GM18526 (cell line): ENCODE measurements around the gene MMP25.

Source experiments
- POLR2A ChIP-seq: IDR thresholded peaks from 3 replicates; pipeline ENCODE4 v1.6.1; 2011; ENCODE audit not compliant: insufficient read length; ENCODE audit errors: extremely low read depth

MMP25 gene

GRCh38 chr16:3045758-3046640, at the start of gene MMP25:
Gene MMP25, plus strand, starts transcription at chr16:3046561. Its CDS starts 357 bp downstream, at chr16:3046918.
- no peak for TF ChIP-seq POLR2A

- TF ChIP-seq POLR2A: no peak
Observed at GRCh38 chr16:2999929-3000328, 46.4 kb upstream of the MMP25 start.

GRCh38 chr16:3000540-3000939, 45.8 kb upstream of the MMP25 start:
- TF ChIP-seq POLR2A: no peak

GRCh38 chr16:3001316-3001715, 45.0 kb upstream of the MMP25 start:
- no peak for TF ChIP-seq POLR2A

- TF ChIP-seq POLR2A: no peak
Observed at GRCh38 chr16:3003582-3004270, 42.6 kb upstream of the MMP25 start.

- no peak for TF ChIP-seq POLR2A
Observed at GRCh38 chr16:3004319-3004718, 42.0 kb upstream of the MMP25 start.

GRCh38 chr16:3004781-3005284, 41.5 kb upstream of the MMP25 start:
- peak; percentile 15 for TF ChIP-seq POLR2A

- no peak for TF ChIP-seq POLR2A
Observed at GRCh38 chr16:3007059-3007956, 39.1 kb upstream of the MMP25 start.

GRCh38 chr16:3007957-3008689, 38.2 kb upstream of the MMP25 start:
- TF ChIP-seq POLR2A: no peak

- no peak for TF ChIP-seq POLR2A
Observed at GRCh38 chr16:3008690-3009037, 37.7 kb upstream of the MMP25 start.

GRCh38 chr16:3009568-3010390, 36.6 kb upstream of the MMP25 start:
- no peak for TF ChIP-seq POLR2A

GRCh38 chr16:3010510-3010909, 35.9 kb upstream of the MMP25 start:
- TF ChIP-seq POLR2A: no peak

- TF ChIP-seq POLR2A: no peak
Observed at GRCh38 chr16:3012246-3012645, 34.1 kb upstream of the MMP25 start.
